Epithelial cell of proximal tubule (primary cell): ENCODE measurements around the gene NSL1. TPM values are rescaled to one million over a fixed set of nuclear protein-coding genes. Genes with fewer than 3 reads are reported as not detected.

Experiments used
- DNase-seq: peaks from one replicate; pipeline ENCODE4 v3.0.0-alpha.2; 2011; ENCODE audit warnings: low read depth
- H3K4me3 ChIP-seq: 2 replicates; pipeline ENCODE4 v1.5.1; 2011; ENCODE audit warnings: low read depth, mild to moderate bottlenecking, low read length
- total RNA-seq: library from RNA; depleted of rRNA; stranded (reverse); fragments of >200 nt; gene quantifications from 2 replicates; pipeline ENCODE4 v1.2.3, GENCODE V29; 2015
- TF ChIP-seq, protein P1 (sequence below): conservative IDR thresholded peaks from 2 replicates; pipeline ENCODE4 v1.5.1; 2012; ENCODE audit warnings: low read depth, mild to moderate bottlenecking, low read length

The NSL1 gene
- total RNA-seq, 1 donor from 2014 or later, result 31.2 TPM

DNA sequence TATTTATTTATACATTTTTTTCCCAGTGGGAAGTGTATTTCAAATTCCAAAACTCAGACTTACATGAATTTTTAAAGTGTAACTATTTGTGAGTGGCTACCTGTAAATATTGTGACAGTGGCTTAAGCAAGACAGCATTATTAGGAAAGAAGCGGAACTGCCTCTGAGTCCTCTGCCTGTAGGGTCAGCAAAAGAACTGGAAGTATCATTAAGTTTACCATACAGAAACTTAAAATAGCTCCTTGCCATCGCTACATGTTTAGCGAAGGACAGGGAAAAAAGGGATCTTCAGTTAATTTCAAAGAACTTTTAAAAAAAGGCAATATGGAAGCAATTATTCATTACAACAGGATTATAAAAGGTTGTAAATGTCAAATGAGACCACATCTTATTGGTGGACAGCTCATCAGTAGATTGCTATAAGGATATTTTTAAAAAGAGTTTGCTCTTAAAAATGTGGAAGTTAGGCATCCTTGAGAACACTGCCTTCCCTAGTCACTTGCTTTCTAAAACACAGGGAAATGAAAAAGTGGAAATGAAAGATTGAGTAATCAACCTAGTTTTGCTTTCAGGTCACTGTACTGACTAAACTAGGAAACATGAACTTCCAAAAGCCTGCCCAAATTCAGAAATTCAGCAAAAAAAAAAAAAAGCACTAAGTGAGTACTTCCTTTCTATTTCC, 39.2 kb downstream of the NSL1 start:
- DNase-seq, result no peak
- no peak overlapping the region for H3K4me3 ChIP-seq

DNA sequence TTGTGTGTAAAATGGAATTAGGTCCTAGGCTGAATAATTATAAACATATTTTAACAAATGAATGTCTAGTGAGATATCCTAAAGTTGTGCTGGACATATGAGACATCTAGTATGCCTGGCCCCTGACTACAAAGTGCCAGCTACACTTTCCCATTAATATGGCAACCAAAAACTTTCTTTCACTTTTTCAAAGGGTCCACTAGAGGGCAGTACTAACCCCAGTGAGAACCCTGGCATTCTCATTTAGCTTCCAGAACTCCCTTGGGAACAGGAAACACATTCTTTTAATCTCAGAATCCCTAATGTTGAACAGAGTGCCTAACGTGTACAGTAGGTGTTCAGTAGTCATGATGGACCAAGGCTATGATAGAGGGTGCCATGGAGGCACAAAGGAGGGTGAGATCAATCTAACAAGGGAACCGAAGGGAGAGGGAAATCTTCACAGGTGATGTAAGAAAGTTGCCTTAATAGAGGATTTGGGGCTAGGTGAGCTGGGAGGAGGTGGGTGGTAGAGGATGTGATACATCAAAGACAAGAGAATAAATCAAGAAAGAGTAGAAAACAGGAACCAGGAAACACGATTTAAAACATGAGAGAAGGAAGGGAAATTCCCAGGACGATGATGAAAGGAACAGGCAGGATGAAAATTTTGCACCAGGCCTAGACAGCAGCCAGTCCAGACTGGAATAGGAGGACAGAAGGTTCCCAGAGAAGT, 41.6 kb downstream of the NSL1 start:
- TF ChIP-seq, protein P1, sequence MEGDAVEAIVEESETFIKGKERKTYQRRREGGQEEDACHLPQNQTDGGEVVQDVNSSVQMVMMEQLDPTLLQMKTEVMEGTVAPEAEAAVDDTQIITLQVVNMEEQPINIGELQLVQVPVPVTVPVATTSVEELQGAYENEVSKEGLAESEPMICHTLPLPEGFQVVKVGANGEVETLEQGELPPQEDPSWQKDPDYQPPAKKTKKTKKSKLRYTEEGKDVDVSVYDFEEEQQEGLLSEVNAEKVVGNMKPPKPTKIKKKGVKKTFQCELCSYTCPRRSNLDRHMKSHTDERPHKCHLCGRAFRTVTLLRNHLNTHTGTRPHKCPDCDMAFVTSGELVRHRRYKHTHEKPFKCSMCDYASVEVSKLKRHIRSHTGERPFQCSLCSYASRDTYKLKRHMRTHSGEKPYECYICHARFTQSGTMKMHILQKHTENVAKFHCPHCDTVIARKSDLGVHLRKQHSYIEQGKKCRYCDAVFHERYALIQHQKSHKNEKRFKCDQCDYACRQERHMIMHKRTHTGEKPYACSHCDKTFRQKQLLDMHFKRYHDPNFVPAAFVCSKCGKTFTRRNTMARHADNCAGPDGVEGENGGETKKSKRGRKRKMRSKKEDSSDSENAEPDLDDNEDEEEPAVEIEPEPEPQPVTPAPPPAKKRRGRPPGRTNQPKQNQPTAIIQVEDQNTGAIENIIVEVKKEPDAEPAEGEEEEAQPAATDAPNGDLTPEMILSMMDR, result peak; percentile 88
- DNase-seq, result peak; percentile 30
- H3K4me3 ChIP-seq, result no peak overlapping the region

More for the DNA sequence above, 39.2 kb downstream of the NSL1 start:
- TF ChIP-seq, protein P1, result no peak

DNA sequence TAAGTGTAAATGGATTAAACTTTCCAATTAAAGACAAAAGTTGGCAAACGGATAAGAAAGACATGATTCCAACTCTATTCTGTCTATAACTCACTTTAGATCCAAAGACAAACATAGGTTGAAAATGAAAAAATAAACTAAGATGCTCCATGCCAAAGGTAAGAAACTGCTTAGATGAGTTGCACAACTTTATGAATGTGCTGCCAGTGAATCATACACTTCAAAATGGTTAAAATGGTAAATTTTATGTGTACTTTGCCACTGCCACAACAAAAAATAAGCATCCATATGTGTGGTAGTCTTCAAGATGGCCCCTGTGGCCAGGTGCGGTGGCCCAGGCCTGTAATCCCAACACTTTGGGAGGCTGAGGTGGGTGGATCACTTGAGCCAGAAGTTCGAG, 45.0 kb downstream of the NSL1 start:
- H3K4me3 ChIP-seq, result no peak overlapping the region
- DNase-seq, result no peak
- TF ChIP-seq, protein P1, result no peak

DNA sequence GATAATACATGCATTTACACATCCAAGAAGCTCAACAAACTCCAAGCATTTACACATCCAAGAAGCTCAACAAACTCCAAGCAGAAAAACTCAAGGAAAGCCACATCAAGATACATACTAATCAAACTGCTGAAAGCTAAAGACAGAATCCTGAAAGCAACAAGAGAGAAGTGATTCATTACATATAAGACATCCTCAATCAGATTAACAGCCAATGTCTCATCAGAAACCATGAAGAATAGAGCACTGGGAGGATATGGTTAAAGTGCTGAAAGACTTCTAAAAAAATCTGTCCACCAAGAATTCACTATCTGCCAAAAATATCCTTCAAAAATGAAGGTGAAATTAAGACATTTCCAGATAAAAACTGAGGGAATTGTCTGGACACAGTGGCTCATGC, 46.3 kb downstream of the NSL1 start:
- no peak for DNase-seq
- no peak overlapping the region for H3K4me3 ChIP-seq
- TF ChIP-seq, protein P1, result no peak

DNA sequence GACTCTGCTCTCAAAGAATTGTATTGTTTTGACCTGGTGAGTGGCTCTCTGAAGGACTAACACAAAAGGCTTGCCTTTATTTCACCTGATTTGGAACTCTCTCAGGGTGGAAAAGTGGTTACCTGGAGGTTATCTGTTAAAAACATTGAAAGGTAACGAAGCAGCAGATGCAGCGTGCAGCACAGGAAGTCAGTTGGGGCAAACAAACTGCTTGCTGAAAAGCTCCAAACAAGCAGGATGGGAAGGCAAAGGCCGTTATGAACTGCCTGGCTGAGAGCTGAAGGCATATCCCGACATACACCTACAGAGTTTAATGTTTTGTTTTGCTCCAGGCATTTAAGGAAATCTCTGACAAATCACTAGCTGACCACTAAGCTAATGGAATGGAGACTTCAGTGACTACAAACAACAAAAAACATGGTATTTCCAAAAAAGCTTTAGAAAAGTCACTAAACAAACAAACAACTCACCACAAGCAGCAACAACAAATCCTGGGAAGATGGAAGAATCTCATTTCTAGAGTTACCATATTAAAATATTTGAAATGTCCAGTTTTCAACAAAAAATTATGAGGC, 47.6 kb downstream of the NSL1 start:
- DNase-seq, result no peak
- TF ChIP-seq, protein P1, result no peak

DNA sequence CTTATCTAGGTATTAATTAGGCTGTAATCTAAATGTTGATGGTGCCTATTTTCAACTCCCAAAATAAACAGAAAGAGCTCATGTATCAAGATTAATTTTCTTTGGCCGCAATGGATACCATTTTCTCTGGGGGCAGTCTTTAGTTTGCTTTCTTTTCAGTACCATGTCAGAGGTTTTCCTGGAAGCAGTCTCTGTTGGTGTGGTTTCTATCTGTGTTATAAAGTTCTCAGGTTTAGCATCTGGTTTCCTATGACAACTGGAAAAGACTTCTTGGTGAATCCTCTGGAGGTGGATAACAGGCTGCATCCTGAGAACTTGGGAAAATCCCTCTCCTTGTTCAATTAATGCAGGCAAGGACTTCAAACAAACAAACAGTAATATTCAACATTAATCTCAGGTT, 53.2 kb downstream of the NSL1 start:
- no peak overlapping the region for H3K4me3 ChIP-seq
- DNase-seq, result no peak
- TF ChIP-seq, protein P1, result no peak

More for the DNA sequence above, 47.6 kb downstream of the NSL1 start:
- H3K4me3 ChIP-seq, result no peak overlapping the region
